Measurements from ENCODE around the gene BOLA2B.
A peak's percentile ranks its signal among the peaks of the same experiment; 100 is the strongest.
"Not testable (repeated sequence)": the region's sequence is repeated elsewhere in the genome, so short reads cannot be mapped to it uniquely, and the experiment has no call there.

Gene BOLA2B

DNA sequence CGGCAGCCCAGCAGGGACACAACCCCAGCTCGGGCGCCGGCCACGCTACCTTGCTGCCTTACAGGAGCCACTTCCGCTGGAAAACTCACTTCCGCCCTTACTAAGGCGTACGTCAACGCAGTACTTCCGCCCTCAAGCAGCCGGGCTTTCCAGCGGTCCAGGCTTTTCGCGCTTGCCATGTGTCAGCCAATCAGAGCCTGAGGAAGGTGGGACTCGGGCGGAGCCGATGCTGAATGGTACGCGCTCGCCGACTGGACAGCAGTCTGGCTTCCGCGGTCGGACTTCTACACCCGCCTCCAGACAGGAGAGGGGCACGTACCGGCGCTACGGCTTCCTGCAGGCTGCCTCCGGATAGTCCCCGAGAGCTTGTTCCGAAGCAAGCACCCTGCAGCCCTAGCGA lies at the start of gene BOLA2B, which contains the start of gene SLX1A:
BOLA2B (minus strand) TSS at position 52 of the 400 bp plus-strand sequence. CDS start 71 bp downstream, outside the sequence.
SLX1A (plus strand) TSS at position 261 of the 400 bp plus-strand sequence. CDS start 210 bp downstream, outside the sequence.
- not testable (repeated sequence) for DNase-seq

- DNase-seq: not testable (repeated sequence)
Measured at GRCh38 chr16:30217082-30217481, 23.6 kb upstream of the BOLA2B start.

- not testable (repeated sequence) for DNase-seq
Measured at GRCh38 chr16:30211414-30211813, 17.9 kb upstream of the BOLA2B start.

GRCh38 chr16:30209032-30209431 lies 15.6 kb upstream of the BOLA2B start:
- not testable (repeated sequence) for DNase-seq

DNA sequence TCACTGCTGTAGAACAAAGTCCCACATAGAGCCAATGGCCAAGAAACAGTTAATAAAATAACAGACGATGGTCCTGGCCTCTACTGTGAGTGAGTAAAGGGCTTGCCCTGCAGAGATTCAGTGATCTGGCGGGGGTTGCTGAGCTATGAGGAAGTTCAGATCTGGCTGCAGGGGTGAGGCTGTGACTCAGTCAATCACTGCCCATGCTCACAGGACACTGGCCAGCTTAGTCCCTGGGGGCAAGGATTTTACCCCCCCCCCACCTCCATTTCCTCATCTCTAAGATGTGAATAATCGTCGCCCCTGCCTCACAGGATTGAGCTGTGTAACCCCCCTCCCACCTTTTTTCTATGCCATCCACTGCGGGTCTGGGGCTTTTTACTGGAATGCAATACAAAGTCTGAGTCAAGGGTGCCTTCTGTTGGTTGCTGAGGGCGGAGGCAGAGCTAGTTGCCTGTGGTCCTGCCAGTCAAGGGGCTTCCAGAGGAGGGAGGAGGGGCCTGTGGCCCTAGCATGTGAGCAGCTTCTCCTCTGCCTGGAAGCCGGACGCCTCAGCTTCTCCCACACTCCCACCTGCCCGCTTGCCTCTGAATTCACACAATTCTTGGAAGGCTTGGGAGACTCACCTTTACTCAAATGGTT lies 13.7 kb upstream of the BOLA2B start:
- DNase-seq: not testable (repeated sequence)

DNA sequence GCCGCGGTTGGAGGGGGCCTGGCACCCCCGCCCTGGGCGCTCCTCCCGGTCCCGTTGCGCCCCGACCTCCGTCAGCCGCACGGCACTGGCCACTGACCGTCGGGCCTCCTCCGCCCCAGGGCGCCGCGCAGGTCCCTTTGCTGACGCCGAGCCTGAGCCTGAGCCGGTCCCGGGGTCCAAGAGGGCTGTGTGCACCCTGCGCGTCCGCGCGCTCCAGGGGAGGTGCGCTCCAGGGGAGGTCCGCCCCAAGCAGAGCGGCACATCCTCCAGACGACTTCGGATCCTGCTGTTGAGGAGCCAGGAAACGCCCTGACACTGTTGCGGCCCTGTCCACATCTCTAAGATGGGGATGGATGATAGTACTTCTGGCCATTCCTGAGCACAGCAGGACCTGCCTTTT lies 12.8 kb upstream of the BOLA2B start:
- DNase-seq: not testable (repeated sequence)

GRCh38 chr16:30205541-30206236 lies 12.2 kb upstream of the BOLA2B start:
- not testable (repeated sequence) for DNase-seq

GRCh38 chr16:30199608-30200343 lies 6.3 kb upstream of the BOLA2B start:
- not testable (repeated sequence) for DNase-seq

DNA sequence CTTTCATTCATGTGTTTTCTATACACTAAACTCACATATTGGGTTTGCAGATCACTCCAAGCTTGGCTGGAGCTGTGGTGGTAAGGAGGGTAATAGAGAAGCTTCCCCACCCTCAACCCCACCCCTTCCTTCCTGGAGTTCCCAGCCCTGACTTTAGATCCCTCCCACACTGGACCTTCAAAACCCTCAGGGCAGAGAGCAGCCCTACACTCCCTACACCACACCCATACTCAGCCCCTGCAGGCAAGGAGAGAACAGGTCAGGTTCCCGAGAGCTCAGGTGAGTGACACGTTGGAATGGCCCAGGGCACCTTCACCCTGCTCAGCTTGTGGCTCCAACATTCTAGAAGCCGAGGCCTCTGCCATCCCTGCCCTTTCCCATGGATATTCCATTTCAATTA lies 5.6 kb upstream of the BOLA2B start, which contains the start of gene SULT1A3:
SULT1A3 (plus strand) TSS at position 207 of the 400 bp plus-strand sequence. CDS start 1,474 bp downstream, outside the sequence.
- not testable (repeated sequence) for DNase-seq

GRCh38 chr16:30197001-30197400 lies 3.5 kb upstream of the BOLA2B start:
- not testable (repeated sequence) for DNase-seq

- DNase-seq: not testable (repeated sequence)
Measured at GRCh38 chr16:30194172-30194925, 883 bp upstream of the BOLA2B start.

- not testable (repeated sequence) for DNase-seq
Measured at GRCh38 chr16:30193098-30193497, 368 bp downstream of the BOLA2B start.

GRCh38 chr16:30191158-30191557 lies 2.3 kb downstream of the BOLA2B start:
- not testable (repeated sequence) for DNase-seq

DNA sequence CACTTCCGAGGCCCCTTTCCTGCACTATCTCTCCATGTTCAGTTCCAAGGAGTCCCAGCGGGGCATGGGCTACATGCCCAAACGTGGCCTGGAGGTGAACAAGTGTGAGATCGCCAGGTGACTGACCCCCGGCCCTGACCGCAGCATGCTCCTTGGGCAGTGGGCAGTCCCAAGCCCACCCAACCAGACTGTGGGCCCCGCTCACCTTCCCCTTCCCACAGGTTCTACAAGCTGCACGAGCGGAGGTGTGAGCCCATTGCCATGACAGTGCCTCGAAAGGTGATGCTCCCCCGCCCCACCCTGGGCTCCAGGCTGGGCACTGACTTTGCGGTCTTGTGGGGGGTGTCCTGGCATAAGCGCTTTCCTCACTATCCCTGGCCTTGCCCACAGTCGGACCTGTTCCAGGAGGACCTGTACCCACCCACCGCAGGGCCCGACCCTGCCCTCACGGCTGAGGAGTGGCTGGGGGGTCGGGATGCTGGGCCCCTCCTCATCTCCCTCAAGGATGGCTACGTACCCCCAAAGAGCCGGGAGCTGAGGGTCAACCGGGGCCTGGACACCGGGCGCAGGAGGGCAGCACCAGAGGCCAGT lies 5.4 kb downstream of the BOLA2B start:
- no peak for DNase-seq

- no peak for DNase-seq
Measured at GRCh38 chr16:30187556-30187865, 6.0 kb downstream of the BOLA2B start.

GRCh38 chr16:30186782-30187555 lies 6.5 kb downstream of the BOLA2B start:
- peak; percentile 77 for DNase-seq

- no peak for DNase-seq
Measured at GRCh38 chr16:30186444-30186781, 7.1 kb downstream of the BOLA2B start.

- DNase-seq: no peak
Measured at GRCh38 chr16:30185683-30186421, 7.6 kb downstream of the BOLA2B start.

- DNase-seq: no peak
Measured at GRCh38 chr16:30184891-30185682, 8.4 kb downstream of the BOLA2B start.
